GM11168 (cell line): ENCODE results near the gene NPTX2.
"Not testable (repeated sequence)": the region's sequence is repeated elsewhere in the genome, so short reads cannot be mapped to it uniquely, and the experiment has no call there.

ENCODE experiments used
- in situ Hi-C: fragments of 300-500 bp; cut with MboI; formaldehyde crosslinking; loops from one replicate; pipeline ENCODE4 v1.12.0; 2022; ENCODE audit warnings: low sequenced_read_pairs; ENCODE audit not compliant: unreplicated experiment

NPTX2 gene, protein sequence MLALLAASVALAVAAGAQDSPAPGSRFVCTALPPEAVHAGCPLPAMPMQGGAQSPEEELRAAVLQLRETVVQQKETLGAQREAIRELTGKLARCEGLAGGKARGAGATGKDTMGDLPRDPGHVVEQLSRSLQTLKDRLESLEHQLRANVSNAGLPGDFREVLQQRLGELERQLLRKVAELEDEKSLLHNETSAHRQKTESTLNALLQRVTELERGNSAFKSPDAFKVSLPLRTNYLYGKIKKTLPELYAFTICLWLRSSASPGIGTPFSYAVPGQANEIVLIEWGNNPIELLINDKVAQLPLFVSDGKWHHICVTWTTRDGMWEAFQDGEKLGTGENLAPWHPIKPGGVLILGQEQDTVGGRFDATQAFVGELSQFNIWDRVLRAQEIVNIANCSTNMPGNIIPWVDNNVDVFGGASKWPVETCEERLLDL

DNA sequence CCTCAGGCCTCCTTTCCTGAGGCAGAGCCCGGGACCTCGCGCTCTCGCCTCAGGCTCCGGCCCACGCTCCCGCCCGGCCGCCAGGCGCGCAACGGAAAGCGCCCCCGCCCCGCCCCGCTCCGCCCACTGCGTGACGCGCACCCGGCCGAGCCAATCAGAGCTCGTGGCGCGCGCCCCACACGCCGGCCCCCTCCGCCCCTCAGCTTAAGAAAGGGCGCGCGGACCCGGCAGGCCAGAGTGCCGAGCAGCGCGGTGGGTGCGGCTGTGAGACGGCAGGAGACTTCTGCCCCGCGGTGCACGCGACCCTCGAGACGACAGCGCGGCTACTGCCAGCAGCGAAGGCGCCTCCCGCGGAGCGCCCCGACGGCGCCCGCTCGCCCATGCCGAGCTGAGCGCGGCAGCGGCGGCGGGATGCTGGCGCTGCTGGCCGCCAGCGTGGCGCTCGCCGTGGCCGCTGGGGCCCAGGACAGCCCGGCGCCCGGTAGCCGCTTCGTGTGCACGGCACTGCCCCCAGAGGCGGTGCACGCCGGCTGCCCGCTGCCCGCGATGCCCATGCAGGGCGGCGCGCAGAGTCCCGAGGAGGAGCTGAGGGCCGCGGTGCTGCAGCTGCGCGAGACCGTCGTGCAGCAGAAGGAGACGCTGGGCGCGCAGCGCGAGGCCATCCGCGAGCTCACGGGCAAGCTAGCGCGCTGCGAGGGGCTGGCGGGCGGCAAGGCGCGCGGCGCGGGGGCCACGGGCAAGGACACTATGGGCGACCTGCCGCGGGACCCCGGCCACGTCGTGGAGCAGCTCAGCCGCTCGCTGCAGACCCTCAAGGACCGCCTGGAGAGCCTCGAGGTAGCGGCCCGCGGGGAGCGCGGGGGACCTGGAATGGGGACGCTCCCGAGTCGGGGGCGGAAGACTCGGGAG, at the start of gene NPTX2:
Gene NPTX2 (plus strand): TSS at position 235 of the 909 bp plus-strand sequence. CDS start 177 bp downstream, at position 412.
- in situ Hi-C loops = no loop called here

DNA sequence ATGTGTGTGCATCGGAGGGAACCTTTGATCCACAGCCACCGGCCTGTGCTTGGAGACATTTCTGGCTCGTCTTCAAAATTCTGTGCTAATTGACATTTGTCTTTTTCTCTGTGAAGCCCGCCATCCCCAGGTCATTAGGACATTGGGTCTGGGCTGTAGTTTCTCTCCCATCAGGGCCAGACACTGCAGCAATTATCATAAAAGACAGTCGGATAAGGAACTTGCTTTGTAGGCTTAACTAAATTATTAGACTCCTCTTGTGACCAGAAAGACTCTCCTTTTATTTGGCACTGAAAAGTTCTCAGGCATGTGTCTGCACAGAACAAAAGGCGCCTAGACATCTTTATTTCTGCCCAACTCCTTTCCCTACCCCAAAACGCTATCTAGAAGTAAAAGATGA, 49.1 kb upstream of the NPTX2 start:
- in situ Hi-C loops = no loop called here

DNA sequence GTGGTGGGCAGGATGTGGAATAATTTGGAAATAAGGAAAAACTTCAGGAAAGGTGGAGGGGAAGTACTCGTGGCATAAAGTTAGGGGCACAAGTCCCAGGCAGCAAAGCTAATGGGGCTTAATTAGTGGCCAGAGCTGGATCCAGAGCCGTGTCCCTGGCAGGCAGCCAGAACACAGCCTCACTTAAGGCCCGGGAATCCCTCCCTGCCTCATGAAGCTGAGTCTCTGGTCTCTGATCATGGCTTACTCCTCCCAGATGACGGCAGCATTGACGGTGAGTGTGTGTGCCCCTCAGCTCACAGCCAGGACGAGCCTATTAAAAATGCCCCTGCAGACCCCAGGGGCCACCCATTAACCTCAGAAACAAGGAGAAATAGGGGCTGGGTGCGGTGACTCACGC, 48.2 kb upstream of the NPTX2 start:
- in situ Hi-C loops = no loop called here

DNA sequence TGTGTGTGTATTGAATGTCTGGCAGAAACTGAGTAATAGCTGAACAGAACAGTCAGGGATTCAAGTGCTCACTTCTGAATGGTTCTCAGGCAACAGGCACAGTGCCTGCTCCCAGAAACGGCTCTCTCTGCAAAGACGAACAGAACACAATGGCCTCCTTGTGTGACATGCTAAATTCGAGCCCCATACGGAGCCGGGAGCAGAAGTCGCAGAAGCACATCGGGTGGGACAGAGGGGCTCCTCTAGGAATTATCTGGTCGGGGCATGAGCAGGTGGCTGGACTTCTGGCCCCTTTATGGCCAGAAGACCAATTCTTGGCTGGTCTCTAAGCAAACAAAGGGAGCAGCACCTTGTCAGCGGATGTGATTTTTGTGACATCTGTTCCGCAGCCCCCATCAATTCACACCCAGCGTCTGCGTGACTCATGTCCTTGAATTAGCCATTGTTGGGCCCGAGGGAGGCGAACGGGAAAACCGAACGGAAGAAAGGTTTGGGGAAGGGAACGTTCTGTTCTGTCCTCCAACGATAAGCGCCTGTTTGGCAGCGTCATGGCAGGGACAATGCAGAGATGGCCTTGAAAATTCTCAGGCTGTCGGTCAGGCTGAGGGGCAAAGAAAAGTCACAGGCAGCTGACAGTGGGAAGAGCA, 47.3 kb upstream of the NPTX2 start:
- in situ Hi-C loops = no loop called here

GRCh38 chr7:98571006-98571405, 46.1 kb upstream of the NPTX2 start:
- in situ Hi-C loops = no loop called here

DNA sequence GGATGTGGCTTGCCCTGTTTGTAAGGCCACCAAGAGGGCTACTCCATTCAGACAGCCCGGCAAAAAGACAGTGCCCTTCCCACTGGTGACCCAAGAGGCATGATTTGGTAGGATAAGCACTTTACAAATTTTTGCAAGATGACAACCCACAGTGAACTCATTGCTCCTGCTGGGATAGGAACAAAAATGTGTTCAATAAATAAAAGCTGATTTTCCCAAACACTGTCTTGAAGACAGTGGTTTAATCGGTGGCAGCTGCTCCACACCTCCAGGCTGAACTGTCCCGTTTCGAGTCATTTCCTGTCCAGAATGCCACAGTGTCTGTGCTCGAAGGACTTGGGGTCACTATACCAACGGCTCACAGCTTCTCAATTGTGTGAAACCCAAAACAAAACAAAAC, 45.1 kb upstream of the NPTX2 start:
- in situ Hi-C loops = no loop called here

- in situ Hi-C loops = not testable (repeated sequence)
These were observed 44.4 kb upstream of the NPTX2 start for GRCh38 chr7:98572716-98573115.

DNA sequence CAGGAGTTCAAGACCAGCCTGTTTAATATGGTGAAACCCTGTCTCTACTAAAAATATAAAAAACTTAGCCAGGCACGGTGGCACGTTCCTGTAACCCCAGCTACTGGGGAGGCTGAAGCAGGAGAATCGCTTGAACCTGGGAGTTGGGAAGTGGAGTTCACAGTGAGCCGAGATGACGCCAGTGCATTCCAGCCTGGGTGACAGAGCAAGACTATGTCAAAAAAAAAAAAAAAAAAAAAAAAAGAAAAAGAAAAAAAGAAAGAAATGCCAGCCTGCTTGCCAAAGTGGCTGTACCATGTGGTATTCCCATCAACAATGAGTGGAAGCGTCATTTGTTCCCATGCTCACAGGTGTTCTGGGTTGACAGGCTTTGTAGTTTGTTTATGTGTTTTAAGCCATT, 43.3 kb upstream of the NPTX2 start:
- in situ Hi-C loops = no loop called here

GRCh38 chr7:98575878-98576277, 41.2 kb upstream of the NPTX2 start:
- in situ Hi-C loops = no loop called here

GRCh38 chr7:98584830-98585229, 32.3 kb upstream of the NPTX2 start:
- in situ Hi-C loops = no loop called here

DNA sequence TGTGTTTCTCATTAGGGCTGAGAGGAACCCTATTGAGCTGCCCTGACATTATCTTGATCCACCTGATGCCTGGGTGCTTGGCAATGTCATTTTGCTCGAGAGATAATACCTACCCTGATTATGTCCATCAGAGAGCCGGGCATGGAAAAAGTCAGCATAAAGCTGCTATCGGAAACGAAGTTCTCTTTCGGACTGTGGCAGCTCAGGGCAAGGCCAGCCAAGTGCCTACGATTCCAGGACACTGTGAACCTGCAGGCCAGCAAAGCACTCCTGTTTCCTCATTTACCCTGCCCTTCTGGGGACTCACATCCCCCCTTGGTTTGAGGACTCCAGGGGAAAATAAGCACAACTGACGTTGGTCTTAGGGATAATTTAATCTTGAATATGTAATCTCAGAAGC, 25.2 kb upstream of the NPTX2 start:
- in situ Hi-C loops = no loop called here

DNA sequence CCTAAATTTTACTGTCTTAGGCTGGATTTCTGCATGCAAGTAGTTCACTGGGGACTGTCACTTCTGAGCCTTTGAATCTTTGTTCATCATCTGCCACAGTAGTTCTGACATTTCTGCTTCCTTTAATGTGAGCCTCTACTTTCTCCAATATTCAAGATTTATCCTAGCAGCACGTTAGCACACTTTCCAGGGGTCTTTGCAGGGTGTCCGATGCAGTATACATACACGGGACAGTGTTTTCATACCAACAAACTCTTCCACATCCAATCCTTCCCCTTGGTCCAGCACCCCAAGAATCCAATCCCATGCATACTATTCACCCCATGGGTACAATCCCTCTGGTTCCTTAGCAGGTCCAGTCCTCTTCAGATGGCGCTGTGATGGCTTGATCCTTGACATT, 22.7 kb upstream of the NPTX2 start:
- in situ Hi-C loops = no loop called here

GRCh38 chr7:98594787-98595186, 22.3 kb upstream of the NPTX2 start:
- in situ Hi-C loops = no loop called here

DNA sequence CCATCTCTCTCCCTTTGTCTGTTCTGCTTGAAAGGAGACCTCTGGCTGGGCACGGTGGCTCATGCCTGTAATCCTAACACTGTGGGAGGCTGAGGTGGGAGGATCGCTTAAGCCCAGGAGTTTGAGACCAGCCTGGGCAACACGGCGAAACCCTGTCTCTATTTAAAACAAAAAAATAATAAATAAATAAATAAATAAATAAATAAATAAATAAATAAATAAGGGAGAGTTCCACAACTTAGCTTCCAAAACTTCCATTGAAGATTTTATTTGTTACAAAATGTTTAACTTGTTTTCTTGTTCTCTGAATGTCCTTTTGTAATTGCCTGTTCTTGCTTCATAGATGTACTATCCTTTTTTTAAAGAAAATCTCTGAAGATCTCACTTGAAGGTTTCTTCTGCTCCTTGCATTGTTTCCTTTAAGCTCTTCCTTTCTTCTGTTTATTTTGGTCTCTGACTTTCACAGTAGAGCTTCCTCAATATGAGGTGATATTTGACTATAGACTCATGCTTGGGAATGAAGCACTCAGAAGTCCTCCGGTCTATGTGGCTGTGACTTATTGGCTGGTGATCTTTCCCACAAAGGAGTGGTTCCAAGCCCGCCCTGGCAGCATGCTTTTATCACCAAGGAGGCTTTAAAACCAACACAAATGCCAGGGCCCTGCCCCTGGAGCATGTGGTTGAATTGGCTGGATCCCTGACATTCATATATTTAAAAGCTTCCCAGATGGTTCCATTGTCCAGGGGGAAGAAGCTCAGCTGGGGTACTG, 18.1 kb upstream of the NPTX2 start:
- in situ Hi-C loops = no loop called here

- in situ Hi-C loops = no loop called here
These were observed 17.2 kb upstream of the NPTX2 start for GRCh38 chr7:98599886-98600285.

GRCh38 chr7:98602755-98603398, 14.2 kb upstream of the NPTX2 start:
- in situ Hi-C loops = no loop called here

GRCh38 chr7:98603399-98603788, 13.7 kb upstream of the NPTX2 start:
- in situ Hi-C loops = no loop called here

DNA sequence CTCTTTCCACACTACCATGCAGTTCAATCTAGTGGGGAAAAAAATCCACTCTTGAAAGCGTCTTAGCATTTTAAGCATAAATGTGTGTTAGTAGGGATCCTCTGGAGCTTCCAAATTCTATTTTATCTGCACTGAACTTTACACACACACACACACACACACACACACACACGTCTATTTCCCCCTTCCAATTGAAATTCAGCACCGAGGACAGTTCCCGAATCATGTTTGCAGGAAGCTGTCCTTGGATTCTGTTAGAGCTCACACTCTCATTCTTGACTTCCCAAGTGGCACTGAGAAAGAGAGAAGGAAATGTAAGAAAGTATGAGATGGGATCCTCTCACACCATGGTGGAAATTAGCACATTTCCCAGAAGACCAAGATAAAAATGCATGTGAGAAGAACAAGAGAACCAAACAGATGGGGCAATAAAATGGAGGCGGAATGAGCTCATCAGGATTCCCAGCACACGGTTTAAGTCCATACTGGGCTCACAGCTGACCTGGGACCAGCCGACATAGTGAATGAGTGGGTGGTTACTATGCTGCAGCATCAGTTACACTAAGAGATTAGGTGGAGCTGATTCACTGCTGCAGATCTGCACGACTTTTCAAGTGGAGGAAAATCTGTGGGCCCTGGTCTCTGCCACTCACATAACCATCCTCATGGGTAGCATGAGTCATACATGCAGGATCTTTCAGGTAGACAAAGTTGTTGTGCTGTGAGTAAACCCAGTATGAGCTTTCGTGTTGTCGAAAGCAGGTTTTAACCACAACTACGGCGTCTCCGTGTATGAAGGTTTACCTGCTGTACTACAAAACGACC, 3.3 kb upstream of the NPTX2 start:
- in situ Hi-C loops = no loop called here
